Gastroesophageal sphincter (tissue), 4 donors: ENCODE results near the gene POU2AF2. TPM values are rescaled to one million over a fixed set of nuclear protein-coding genes. Genes with fewer than 3 reads are reported as not detected.
"Not testable (repeated sequence)": the region's sequence is repeated elsewhere in the genome, so short reads cannot be mapped to it uniquely, and the experiment has no call there.

Experiments
- ATAC-seq: fragments of 150-250 bp; one replicate; pipeline ENCODE4 v1.9.1; 2016; ENCODE audit warnings: mild to moderate bottlenecking, moderate library complexity
- H3K27ac ChIP-seq, 4 donors: fragments of 200-600 bp; sonication (generic) in 3 of 4; 1 replicate in 3 of 4; 2 replicates in 1 of 4; pipeline ENCODE4 v1.5.1; 2016 to 2019
- H3K27me3 ChIP-seq: fragments of 200-600 bp; sonication (generic); one replicate; pipeline ENCODE4 v1.5.1; 2019
- H3K36me3 ChIP-seq, 2 donors: fragments of 200-600 bp; sonication (generic); one replicate each; pipeline ENCODE4 v1.5.1; 2019; ENCODE audit warnings: control low read depth in 1 of 2
- H3K4me1 ChIP-seq, 3 donors: fragments of 200-600 bp; sonication (generic); 1 replicate in 2 of 3; 2 replicates in 1 of 3; pipeline ENCODE4 v1.5.1; 2016 to 2019; ENCODE audit warnings: control low read depth in 2 of 3
- H3K4me3 ChIP-seq, 2 donors: fragments of 200-600 bp; sonication (generic); one replicate each; pipeline ENCODE4 v1.5.1; 2019; ENCODE audit warnings: mild to moderate bottlenecking in 1 of 2, moderate library complexity in 1 of 2
- H3K9me3 ChIP-seq, 3 donors: fragments of 200-600 bp; sonication (generic); one replicate each; pipeline ENCODE4 v1.5.1; 2017 to 2019; ENCODE audit warnings: control low read depth in 2 of 3
- EP300 ChIP-seq: sonication (generic); formaldehyde crosslinking; IDR thresholded peaks from one replicate; pipeline ENCODE4 v1.6.1; 2017; ENCODE audit warnings: antibody characterized with exemption, mild to moderate bottlenecking
- POLR2A ChIP-seq, 2 donors: fragments of 450-650 bp; IDR thresholded peaks; one replicate each; pipeline ENCODE4 v1.6.1; 2017; ENCODE audit warnings: antibody characterized with exemption in 2 of 2, mild to moderate bottlenecking in 2 of 2, moderate library complexity in 1 of 2
- POLR2AphosphoS5 ChIP-seq: sonication (generic); formaldehyde crosslinking; IDR thresholded peaks from one replicate; pipeline ENCODE4 v1.6.1; 2017; ENCODE audit warnings: antibody characterized with exemption
- WGBS, 2 donors: methylation state at CpG; one replicate each; pipeline ENCODE4 v1.1.5; 2018; ENCODE audit warnings: low coverage in 1 of 2; 5-methylcytosine and 5-hydroxymethylcytosine counted together
- total RNA-seq, 4 donors: library from RNA; depleted of rRNA; stranded (reverse); fragments of >200 nt; gene quantifications; one replicate each; pipeline ENCODE4 v1.1.0, GENCODE V29; 2016
- TF ChIP-seq, protein P1 (sequence below), 4 experiments: fragments of 200-600 bp in 2 of 4; fragments of 450-650 bp in 2 of 4; sonication (generic) in 1 of 4; IDR thresholded peaks; one replicate each; pipeline ENCODE4 v1.5.1; 2017 to 2019; ENCODE audit warnings: antibody characterized with exemption in 4 of 4, mild to moderate bottlenecking in 2 of 4, moderate library complexity in 2 of 4

Gene POU2AF2
- total RNA-seq, 4 donors from 2014 or later, result 0.59 to 0.81 TPM; not detected in 2

DNA sequence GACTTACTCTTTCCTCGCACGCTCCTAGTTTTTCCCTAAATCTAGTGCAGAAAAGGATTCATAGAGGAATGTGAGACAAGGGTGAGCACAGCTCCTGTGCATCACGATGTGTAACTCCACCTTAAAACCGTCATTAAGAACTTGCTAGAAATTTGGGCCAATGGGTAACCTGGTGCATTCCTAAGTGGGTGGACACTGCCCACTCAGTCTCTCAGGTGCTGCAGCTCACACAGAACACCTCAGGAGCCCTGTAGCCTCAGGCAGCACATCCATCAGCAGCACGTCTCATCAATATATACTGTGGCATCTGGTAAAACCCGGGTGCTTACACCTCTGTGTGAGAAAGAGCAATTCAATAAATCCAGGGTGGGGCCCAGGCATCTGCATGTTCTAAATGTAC, 65.2 kb downstream of the POU2AF2 start:
- Histone ChIP-seq H3K27me3 (no peaks in the 10 kb centered on the region), H3K9me3 (no peaks in the 10 kb centered on the region), H3K36me3 (no peaks in the 10 kb centered on the region), H3K27ac (no peak overlapping the region), H3K4me3 (no peak overlapping the region), H3K4me1 (no peaks in the 10 kb centered on the region)
- WGBS, 2 donors, result 71 to 84% methylated on average over 3 to 5 of the region's 6 CpGs
- ATAC-seq, result no peak
- no peak for TF ChIP-seq EP300
- no peak for TF ChIP-seq POLR2A (IDR thresholded peaks at IDR 0.05)
- TF ChIP-seq, protein P1, sequence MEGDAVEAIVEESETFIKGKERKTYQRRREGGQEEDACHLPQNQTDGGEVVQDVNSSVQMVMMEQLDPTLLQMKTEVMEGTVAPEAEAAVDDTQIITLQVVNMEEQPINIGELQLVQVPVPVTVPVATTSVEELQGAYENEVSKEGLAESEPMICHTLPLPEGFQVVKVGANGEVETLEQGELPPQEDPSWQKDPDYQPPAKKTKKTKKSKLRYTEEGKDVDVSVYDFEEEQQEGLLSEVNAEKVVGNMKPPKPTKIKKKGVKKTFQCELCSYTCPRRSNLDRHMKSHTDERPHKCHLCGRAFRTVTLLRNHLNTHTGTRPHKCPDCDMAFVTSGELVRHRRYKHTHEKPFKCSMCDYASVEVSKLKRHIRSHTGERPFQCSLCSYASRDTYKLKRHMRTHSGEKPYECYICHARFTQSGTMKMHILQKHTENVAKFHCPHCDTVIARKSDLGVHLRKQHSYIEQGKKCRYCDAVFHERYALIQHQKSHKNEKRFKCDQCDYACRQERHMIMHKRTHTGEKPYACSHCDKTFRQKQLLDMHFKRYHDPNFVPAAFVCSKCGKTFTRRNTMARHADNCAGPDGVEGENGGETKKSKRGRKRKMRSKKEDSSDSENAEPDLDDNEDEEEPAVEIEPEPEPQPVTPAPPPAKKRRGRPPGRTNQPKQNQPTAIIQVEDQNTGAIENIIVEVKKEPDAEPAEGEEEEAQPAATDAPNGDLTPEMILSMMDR (IDR thresholded peaks at IDR 0.05), result no peak
- no peak for TF ChIP-seq POLR2AphosphoS5

DNA sequence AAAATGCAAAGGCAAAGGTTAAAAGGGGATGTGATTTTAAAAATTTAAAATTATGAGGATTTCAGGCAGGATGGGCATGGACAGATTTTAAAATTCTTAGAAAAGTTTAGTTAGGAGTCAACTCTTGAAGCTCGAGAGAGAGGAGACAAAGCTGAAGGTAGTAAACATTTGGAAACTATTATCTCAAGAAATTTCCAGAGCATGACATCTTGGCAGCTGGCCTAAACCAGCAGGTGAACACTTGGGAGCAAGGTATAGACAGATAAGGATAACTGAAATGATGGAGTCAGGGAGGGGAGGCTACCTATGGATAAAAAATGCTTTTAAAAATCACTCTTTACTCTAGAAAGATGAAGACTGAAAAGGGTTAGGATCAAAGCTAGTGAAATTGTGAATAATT, 66.6 kb downstream of the POU2AF2 start:
- H3K4me1 ChIP-seq, result no peaks in the 10 kb centered on the region
- H3K36me3 ChIP-seq, result no peaks in the 10 kb centered on the region
- H3K9me3 ChIP-seq, result no peaks in the 10 kb centered on the region
- WGBS, 2 donors, result 63 to 88% methylated on average over 1 of the region's 1 CpG
- no peak for ATAC-seq
- H3K27ac ChIP-seq, result no peak overlapping the region
- no peaks in the 10 kb centered on the region for H3K27me3 ChIP-seq
- TF ChIP-seq, protein P1 (IDR thresholded peaks at IDR 0.05), result no peak
- TF ChIP-seq POLR2A (IDR thresholded peaks at IDR 0.05) (no peak), POLR2AphosphoS5 (no peak), EP300 (no peak)
- H3K4me3 ChIP-seq, result no peak overlapping the region

DNA sequence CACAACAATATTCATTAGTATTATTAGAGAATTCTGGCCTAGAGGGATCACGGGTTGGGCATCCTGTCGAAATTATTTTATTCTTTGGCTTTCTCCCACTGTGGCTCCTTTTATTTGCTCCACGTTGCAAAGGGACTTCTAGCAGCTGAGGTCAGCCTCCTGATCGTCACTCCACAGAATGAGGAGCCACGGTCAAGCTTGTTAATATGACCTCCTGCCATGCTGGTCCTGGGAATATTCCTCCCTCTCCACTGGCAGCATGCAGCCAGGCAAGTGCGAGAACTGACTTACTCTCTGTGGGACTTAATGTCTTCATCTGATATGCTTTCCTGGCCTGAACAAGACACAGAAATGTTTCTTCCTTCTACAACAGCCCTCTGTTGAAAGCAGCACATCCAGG, 73.8 kb downstream of the POU2AF2 start:
- Histone ChIP-seq H3K27ac (no peak overlapping the region), H3K36me3 (no peaks in the 10 kb centered on the region), H3K27me3 (no peaks in the 10 kb centered on the region), H3K4me1 (peaks cover 0 to 13% (median under 1%) of the 10 kb centered on the region in 3 donors), H3K9me3 (no peaks in the 10 kb centered on the region), H3K4me3 (no peak overlapping the region)
- TF ChIP-seq POLR2AphosphoS5 (no peak), EP300 (no peak), POLR2A (IDR thresholded peaks at IDR 0.05) (no peak)
- TF ChIP-seq, protein P1 (IDR thresholded peaks at IDR 0.05), result no peak
- 59 to 89% methylated on average over 4 of the region's 6 CpGs for WGBS, 2 donors
- ATAC-seq, result no peak

DNA sequence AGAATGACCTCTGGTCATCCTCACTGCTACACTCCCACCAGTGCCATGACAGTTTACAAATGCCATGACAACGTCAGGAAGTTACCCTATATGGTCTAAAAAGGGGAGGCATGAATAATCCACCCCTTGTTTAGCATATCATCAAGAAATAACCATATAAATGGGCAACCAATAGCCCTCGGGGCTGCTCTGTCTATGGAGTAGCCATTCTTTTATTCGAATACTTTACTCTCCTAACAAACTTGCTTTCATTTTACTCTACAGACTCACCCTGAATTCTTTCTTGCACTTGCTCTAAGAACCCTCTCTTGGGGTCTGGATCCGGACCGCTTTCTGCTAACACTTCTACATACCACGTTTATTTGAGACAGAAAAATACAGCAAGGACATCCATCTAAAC, 74.7 kb downstream of the POU2AF2 start:
- not testable (repeated sequence) for H3K9me3 ChIP-seq, H3K27me3 ChIP-seq, H3K27ac ChIP-seq, ATAC-seq, H3K36me3 ChIP-seq, H3K4me3 ChIP-seq
- H3K4me1 ChIP-seq, result peaks cover 0 to 21% (median 2%) of the 10 kb centered on the region in 3 donors
- WGBS, 2 donors, result 72 to 73% methylated on average over 4 to 5 of the region's 6 CpGs

DNA sequence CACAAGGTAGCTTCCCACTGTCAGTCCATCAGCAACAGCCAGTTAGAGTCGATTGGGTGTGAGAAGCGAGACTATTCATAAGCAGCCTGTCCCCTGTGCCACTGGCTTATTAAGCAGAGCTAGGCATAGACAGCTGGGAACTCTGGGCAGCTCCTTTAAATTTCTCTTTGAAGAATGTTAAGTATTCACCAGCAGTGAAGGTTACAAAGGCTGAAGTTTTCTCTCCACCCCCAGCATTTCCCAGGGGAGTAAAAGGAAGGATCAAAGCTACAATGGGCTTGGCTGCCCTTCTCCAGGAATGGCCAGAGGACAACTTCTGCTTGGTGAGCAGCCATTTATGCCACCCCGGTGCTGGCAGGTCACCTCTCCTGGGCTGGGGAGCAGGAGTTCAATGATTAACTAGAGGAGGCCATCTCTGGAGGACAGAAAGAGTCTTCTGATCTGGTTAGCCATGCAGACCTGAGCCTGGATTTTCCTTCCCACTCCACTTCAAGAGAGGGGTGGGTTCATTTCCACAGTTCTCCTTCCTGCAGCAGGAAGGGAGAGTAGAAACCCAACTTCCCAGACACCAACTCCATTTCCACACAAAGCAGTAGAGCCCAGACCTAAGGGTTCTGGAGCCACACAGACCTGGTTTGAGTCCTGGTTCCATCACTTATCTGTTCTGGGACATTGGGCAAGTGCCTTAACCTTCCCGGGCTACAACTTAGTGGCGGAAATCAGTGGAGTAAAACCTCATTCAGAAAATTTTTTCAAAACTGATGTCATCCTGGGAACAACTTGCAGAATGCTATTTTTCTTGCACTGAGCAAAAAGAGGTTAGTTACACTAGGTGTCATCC, 75.4 kb downstream of the POU2AF2 start:
- H3K27ac ChIP-seq, result no peak overlapping the region
- ATAC-seq, result no peak
- WGBS, 2 donors, result 83 to 93% methylated on average over 2 to 3 of the region's 5 CpGs

More for the DNA sequence above, 75.4 kb downstream of the POU2AF2 start:
- Histone ChIP-seq H3K9me3 (no peaks in the 10 kb centered on the region), H3K27me3 (no peaks in the 10 kb centered on the region), H3K4me1 (peaks cover 0 to 21% (median 2%) of the 10 kb centered on the region in 3 donors), H3K36me3 (no peaks in the 10 kb centered on the region), H3K4me3 (no peak overlapping the region)
- TF ChIP-seq POLR2AphosphoS5, result no peak
- no peak for TF ChIP-seq EP300
- TF ChIP-seq, protein P1 (IDR thresholded peaks at IDR 0.05), result no peak
- no peak for TF ChIP-seq POLR2A (IDR thresholded peaks at IDR 0.05)
